CD14-positive monocyte (primary cell): ENCODE data around the gene ATXN2. TPM values are rescaled to one million over a fixed set of nuclear protein-coding genes. Genes with fewer than 3 reads are reported as not detected.
"Not testable (repeated sequence)": the region's sequence is repeated elsewhere in the genome, so short reads cannot be mapped to it uniquely, and the experiment has no call there.

ENCODE experiments used
- DNase-seq, 3 donors: peaks; one replicate each; pipeline ENCODE4 v3.0.0-alpha.2; 2011 to 2022
- H2AFZ ChIP-seq: 2 replicates; pipeline ENCODE4 v1.6.0; 2012; ENCODE audit warnings: mild to moderate bottlenecking, low read depth, low read length, inconsistent platforms; ENCODE audit not compliant: insufficient read depth, poor library complexity, severe bottlenecking
- H3K27ac ChIP-seq, 2 donors: 1 replicate in 1 of 2; 2 replicates in 1 of 2; pipeline ENCODE4 v1.5.1; 2012 to 2013; ENCODE audit warnings: low read length in 2 of 2, control low read depth in 1 of 2, inconsistent platforms in 1 of 2, low read depth in 1 of 2, mild to moderate bottlenecking in 1 of 2
- H3K27me3 ChIP-seq, 2 donors: one replicate each; pipeline versions ENCODE4 v1.6.0 to v1.6.1; 2011 to 2013; ENCODE audit warnings: low read length in 2 of 2; ENCODE audit not compliant: control insufficient read depth in 2 of 2, insufficient read depth in 2 of 2
- H3K36me3 ChIP-seq, 2 donors: replicated peaks in 1 of 2; 1 replicate in 1 of 2; 2 replicates in 1 of 2; pipeline versions ENCODE4 v1.5.1 to v1.6.1; 2012 to 2013; ENCODE audit warnings: low read length in 2 of 2, control low read depth in 1 of 2, inconsistent platforms in 1 of 2, mild to moderate bottlenecking in 1 of 2; ENCODE audit not compliant: insufficient read depth in 2 of 2, control insufficient read depth in 1 of 2
- H3K4me1 ChIP-seq, 2 donors: 1 replicate in 1 of 2; 2 replicates in 1 of 2; pipeline versions ENCODE4 v1.5.1 to v1.6.1; 2012 to 2013; ENCODE audit warnings: low read length in 2 of 2, control low read depth in 1 of 2, inconsistent platforms in 1 of 2, mild to moderate bottlenecking in 1 of 2, moderate library complexity in 1 of 2; ENCODE audit not compliant: insufficient read depth in 2 of 2, control insufficient read depth in 1 of 2
- H3K4me2 ChIP-seq: replicated peaks from 2 replicates; pipeline ENCODE3; 2012; ENCODE audit warnings: low read length, moderate library complexity, mild to moderate bottlenecking; ENCODE audit not compliant: poor library complexity, severe bottlenecking; ENCODE audit errors: extremely low read depth
- H3K4me3 ChIP-seq, 3 experiments: fragments of 200-600 bp in 1 of 3; sonication (generic) in 1 of 3; replicated peaks in 1 of 3; 1 replicate in 2 of 3; 2 replicates in 1 of 3; pipeline ENCODE4 v1.5.1; 2011 to 2013; ENCODE audit warnings: low read length in 3 of 3, mild to moderate bottlenecking in 3 of 3, control low read depth in 2 of 3, low read depth in 2 of 3, inconsistent platforms in 1 of 3, moderate library complexity in 1 of 3
- H3K79me2 ChIP-seq: 2 replicates; pipeline ENCODE4 v1.6.0; 2012; ENCODE audit warnings: mild to moderate bottlenecking, control low read depth, inconsistent platforms, low read length, moderate library complexity; ENCODE audit not compliant: insufficient read depth
- H3K9ac ChIP-seq: 2 replicates; pipeline ENCODE4 v1.6.0; 2017; ENCODE audit warnings: low read length, mild to moderate bottlenecking; ENCODE audit not compliant: insufficient read depth, poor library complexity, severe bottlenecking
- H3K9me3 ChIP-seq, 2 donors: replicated peaks in 1 of 2; 1 replicate in 1 of 2; 2 replicates in 1 of 2; pipeline versions ENCODE4 v1.5.1 to v1.6.1; 2012 to 2013; ENCODE audit warnings: low read length in 2 of 2, control low read depth in 1 of 2; ENCODE audit not compliant: control insufficient read depth in 1 of 2, insufficient read depth in 1 of 2
- H4K20me1 ChIP-seq: 2 replicates; pipeline ENCODE4 v1.6.0; 2012; ENCODE audit warnings: mild to moderate bottlenecking, low read length, control low read depth, moderate library complexity; ENCODE audit not compliant: insufficient read depth
- H3K27ac Mint-ChIP-seq, 7 donors: one replicate each; pipeline ENCODE4 v1.8.0; 2020; ENCODE audit warnings: mild to moderate bottlenecking in 7 of 7, mixed read lengths in 7 of 7, moderate library complexity in 6 of 7, inconsistent platforms in 2 of 7
- H3K27me3 Mint-ChIP-seq, 3 donors: one replicate each; pipeline ENCODE4 v1.8.0; 2021 to 2022; ENCODE audit warnings: low read depth in 3 of 3, mild to moderate bottlenecking in 3 of 3, mixed read lengths in 3 of 3, moderate library complexity in 3 of 3, inconsistent platforms in 1 of 3
- H3K36me3 Mint-ChIP-seq, 2 donors: one replicate each; pipeline ENCODE4 v1.8.0; 2020; ENCODE audit warnings: mixed read lengths in 2 of 2, inconsistent platforms in 1 of 2, mild to moderate bottlenecking in 1 of 2
- H3K4me1 Mint-ChIP-seq: one replicate; pipeline ENCODE4 v1.8.0; 2020; ENCODE audit warnings: mild to moderate bottlenecking, mixed read lengths
- H3K4me3 Mint-ChIP-seq, 2 donors: one replicate each; pipeline ENCODE4 v1.8.0; 2020; ENCODE audit warnings: mild to moderate bottlenecking in 2 of 2, mixed read lengths in 2 of 2, moderate library complexity in 1 of 2
- H3K9me3 Mint-ChIP-seq, 7 donors: one replicate each; pipeline ENCODE4 v1.8.0; 2020 to 2022; ENCODE audit warnings: mixed read lengths in 7 of 7, mild to moderate bottlenecking in 6 of 7, moderate library complexity in 6 of 7, inconsistent platforms in 2 of 7
- CTCF ChIP-seq: fragments of 200-600 bp; IDR thresholded peaks from one replicate; pipeline ENCODE4 v1.8.0; 2022; ENCODE audit warnings: antibody characterized with exemption, mild to moderate bottlenecking
- WGBS: methylation state at CpG from one replicate; pipeline ENCODE4 v1.1.5; 2013; ENCODE audit warnings: missing lambda C conversion rate; ENCODE audit not compliant: insufficient coverage; 5-methylcytosine and 5-hydroxymethylcytosine counted together
- intact Hi-C, 2 donors: fragments of 100-400 bp; cut with micrococcal nuclease; formaldehyde crosslinking; loops; one replicate each; pipeline versions ENCODE4 v1.15.0 to v1.15.1; 2023
- polyA plus RNA-seq, 3 donors: library from polyadenylated mRNA; depleted of rRNA in 1 of 3; unstranded in 2 of 3; stranded (reverse) in 1 of 3; fragments of 300-500 nt in 2 of 3; fragments of >200 nt in 1 of 3; fragmentation: Illumina TruSeq in 2 of 3; gene quantifications; 1 replicate in 2 of 3; 2 replicates in 1 of 3; pipeline ENCODE4 v1.2.3, GENCODE V29; 2012 to 2021

The ATXN2 gene
- polyA plus RNA-seq, 3 donors, result 4.3 to 28.8 (median 11.9) TPM

- no peaks in the 10 kb centered on the region for H3K9me3 ChIP-seq
- no peaks in the 10 kb centered on the region for H3K4me1 ChIP-seq
- no peaks in the 10 kb centered on the region for H3K36me3 ChIP-seq
- intact Hi-C loops, result no loop called here
- H2AFZ ChIP-seq, result no peak overlapping the region
- Mint-ChIP-seq H3K36me3 (no peaks in the 10 kb centered on the region), H3K9me3 (no peaks in the 10 kb centered on the region), H3K4me1 (no peaks in the 10 kb centered on the region), H3K27ac (no peak overlapping the region), H3K4me3 (no peak overlapping the region), H3K27me3 (peaks cover 0 to 7% (median 2%) of the 10 kb centered on the region in 3 donors)
- no peaks in the 10 kb centered on the region for H3K27me3 ChIP-seq
- no peaks in the 10 kb centered on the region for H4K20me1 ChIP-seq
- no peak for DNase-seq
- no peaks in the 10 kb centered on the region for H3K79me2 ChIP-seq
- H3K4me3 ChIP-seq, result no peak overlapping the region
- H3K27ac ChIP-seq, result no peak overlapping the region
- no peak for TF ChIP-seq CTCF
- 100% methylated on average over 1 of the region's 3 CpGs for WGBS
- no peak overlapping the region for H3K4me2 ChIP-seq
- no peak overlapping the region for H3K9ac ChIP-seq
Measured at GRCh38 chr12:111606767-111607230, 7.7 kb upstream of the ATXN2 start.

- Histone ChIP-seq H2AFZ (no peak overlapping the region), H3K79me2 (no peaks in the 10 kb centered on the region), H4K20me1 (no peaks in the 10 kb centered on the region), H3K9me3 (no peaks in the 10 kb centered on the region), H3K27ac (no peak overlapping the region), H3K4me2 (no peak overlapping the region), H3K4me3 (no peak overlapping the region), H3K27me3 (no peaks in the 10 kb centered on the region), H3K4me1 (no peaks in the 10 kb centered on the region), H3K36me3 (no peaks in the 10 kb centered on the region), H3K9ac (no peak overlapping the region)
- Mint-ChIP-seq H3K36me3 (no peaks in the 10 kb centered on the region), H3K27me3 (peaks cover 0 to 3% (median 2%) of the 10 kb centered on the region in 3 donors), H3K4me3 (no peak overlapping the region), H3K27ac (no peak overlapping the region), H3K9me3 (no peaks in the 10 kb centered on the region), H3K4me1 (no peaks in the 10 kb centered on the region)
- intact Hi-C loops, result no loop called here
- TF ChIP-seq CTCF, result no peak
- no peak for DNase-seq
- 96% methylated on average over 4 of the region's 7 CpGs for WGBS
Measured at GRCh38 chr12:111605911-111606766, 7.0 kb upstream of the ATXN2 start.

GRCh38 chr12:111602857-111603256 is 3.7 kb upstream of the ATXN2 start:
- H3K9me3 Mint-ChIP-seq, H3K27me3 ChIP-seq, H3K27ac Mint-ChIP-seq, H4K20me1 ChIP-seq, DNase-seq, H3K36me3 ChIP-seq, H3K27me3 Mint-ChIP-seq, H3K4me2 ChIP-seq, H3K4me1 ChIP-seq, H3K9ac ChIP-seq, H3K4me3 Mint-ChIP-seq, H3K27ac ChIP-seq, H3K36me3 Mint-ChIP-seq, H2AFZ ChIP-seq, H3K4me1 Mint-ChIP-seq, intact Hi-C loops, H3K9me3 ChIP-seq, H3K4me3 ChIP-seq: not testable (repeated sequence)
- H3K79me2 ChIP-seq, result peaks cover 13% of the 10 kb centered on the region
- WGBS, result 94% methylated on average over 3 of the region's 11 CpGs
